Body of pancreas (tissue), 4 donors: Measurements from ENCODE around the gene TRAF3.

Experiments used
- CTCF ChIP-seq, 7 experiments: fragments of 450-650 bp in 4 of 7; fragments of 200-600 bp in 3 of 7; sonication (generic) in 3 of 7; IDR thresholded peaks; one replicate each; pipeline ENCODE4 v1.5.1; 2016 to 2019; ENCODE audit warnings: antibody characterized with exemption in 7 of 7
- POLR2A ChIP-seq, 3 donors: fragments of 450-650 bp; IDR thresholded peaks; one replicate each; pipeline ENCODE4 v1.6.1; 2016; ENCODE audit warnings: antibody characterized with exemption in 3 of 3, mild to moderate bottlenecking in 2 of 3

- no peak for TF ChIP-seq POLR2A (IDR thresholded peaks at IDR 0.05)
- no peak for TF ChIP-seq CTCF (IDR thresholded peaks at IDR 0.05)
Observed at GRCh38 chr14:102828151-102828550, 50.9 kb downstream of the TRAF3 start.
